GM13977 (cell line): ENCODE results near the gene NR2C2AP.

Experiments used
- DNase-seq: peaks from one replicate; pipeline ENCODE4 v3.0.0; 2012; ENCODE audit warnings: low spot score
- CTCF ChIP-seq: IDR thresholded peaks from 2 replicates; pipeline ENCODE4 v1.5.1; 2012; ENCODE audit warnings: mild to moderate bottlenecking, control low read depth; ENCODE audit not compliant: insufficient read depth; ENCODE audit errors: extremely low read depth, missing control alignments
- in situ Hi-C: fragments of 300-500 bp; cut with MboI; formaldehyde crosslinking; loops from one replicate; pipeline ENCODE4 v1.12.0; 2022; ENCODE audit warnings: low sequenced_read_pairs, low pct_unique_long_range_greater_than_20kb, mixed read lengths, inconsistent platforms; ENCODE audit not compliant: unreplicated experiment

NR2C2AP gene

GRCh38 chr19:19217099-19217498, 13.9 kb upstream of the NR2C2AP start:
- no peak for TF ChIP-seq CTCF
- in situ Hi-C loops = no loop called here
- no peak for DNase-seq

GRCh38 chr19:19215792-19216191, 12.6 kb upstream of the NR2C2AP start:
- no peak for DNase-seq
- no peak for TF ChIP-seq CTCF
- in situ Hi-C loops = no loop called here

- no peak for DNase-seq
- TF ChIP-seq CTCF = no peak
- in situ Hi-C loops = no loop called here
Observed at GRCh38 chr19:19214892-19215291, 11.7 kb upstream of the NR2C2AP start.

GRCh38 chr19:19214159-19214490, 10.9 kb upstream of the NR2C2AP start:
- no peak for DNase-seq
- no peak for TF ChIP-seq CTCF
- in situ Hi-C loops = no loop called here

GRCh38 chr19:19213426-19214158, 10.4 kb upstream of the NR2C2AP start:
- DNase-seq = no peak
- in situ Hi-C loops = no loop called here
- no peak for TF ChIP-seq CTCF

GRCh38 chr19:19212916-19213315, 9.7 kb upstream of the NR2C2AP start:
- in situ Hi-C loops = no loop called here
- TF ChIP-seq CTCF = no peak
- DNase-seq = no peak
